K562 (cell line): ENCODE data around the gene LBP. TPM values are rescaled to one million over a fixed set of nuclear protein-coding genes. Genes with fewer than 3 reads are reported as not detected.

Experiments used
- ATAC-seq: fragments of 200-7000 bp; cut with Tn5 transposase; 3 replicates; pipeline ENCODE4 v1.9.1; 2020; ENCODE audit warnings: moderate library complexity
- BruUV-seq: library from RNA; stranded (reverse); fragments of 400-500 nt; replicated peaks from 2 replicates; lab custom pipeline; 2021; lab: Mats Ljungman, UMichigan
- CTCF ChIA-PET: fragments of 300-600 bp; formaldehyde crosslinking; extraction: SDS; loops from one replicate; lab custom pipeline; 2021; ENCODE audit warnings: low intra/inter-chr PET ratio; lab: Yijun Ruan, JAX
- POLR2A ChIA-PET: fragments of 300-600, 350-650 bp; sonication (Branson Sonifier 250); formaldehyde crosslinking; extraction: SDS; loops from one replicate; lab custom pipeline; 2021; ENCODE audit warnings: antibody characterized with exemption, inconsistent platforms; lab: Yijun Ruan, JAX
- DNase-seq, 4 experiments: peaks; one replicate each; pipeline versions ENCODE4 v3.0.0 to v3.0.0-alpha.2; 2011 to 2018; ENCODE audit warnings: low spot score in 3 of 4, mixed read lengths in 3 of 4; ENCODE audit errors: extremely low read depth in 1 of 4
- FAIRE-seq: peaks from 2 replicates; lab custom pipeline; 2011; peaks lifted over from hg19 to GRCh38; lab: Jason Lieb, UNC
- H2AFZ ChIP-seq: 2 replicates; pipeline ENCODE4 v1.6.0; 2011; ENCODE audit warnings: low read depth, low read length, control low read depth, inconsistent platforms
- H3K27ac ChIP-seq: fragments of 200-600 bp; 3 replicates; pipeline ENCODE4 v1.8.0; 2011; ENCODE audit warnings: low read depth, mild to moderate bottlenecking, control low read depth, inconsistent platforms, low read length, moderate library complexity, mixed read lengths; ENCODE audit errors: extremely low read depth
- H3K27me3 ChIP-seq, 2 experiments: fragments of 300-600 bp in 1 of 2; 2 replicates in 1 of 2; 3 replicates in 1 of 2; pipeline versions ENCODE4 v1.6.0 to v1.8.0; 2011; ENCODE audit warnings: inconsistent platforms in 2 of 2, low read length in 2 of 2, mild to moderate bottlenecking in 1 of 2, mixed read lengths in 1 of 2, moderate library complexity in 1 of 2; ENCODE audit not compliant: control insufficient read depth in 2 of 2, insufficient read depth in 2 of 2
- H3K36me3 ChIP-seq: fragments of 300-600 bp; 3 replicates; pipeline ENCODE4 v1.8.0; 2011; ENCODE audit warnings: mild to moderate bottlenecking, low read length, inconsistent platforms; ENCODE audit not compliant: control insufficient read depth, insufficient read depth
- H3K4me1 ChIP-seq, 2 experiments: fragments of 200-600 bp in 1 of 2; replicated peaks in 1 of 2; 2 replicates in 1 of 2; 3 replicates in 1 of 2; pipeline versions ENCODE4 v1.5.1 to v1.8.0; 2011; ENCODE audit warnings: inconsistent platforms in 2 of 2, low read length in 2 of 2, mild to moderate bottlenecking in 1 of 2, mixed read lengths in 1 of 2, moderate library complexity in 1 of 2; ENCODE audit not compliant: control insufficient read depth in 2 of 2, insufficient read depth in 2 of 2
- H3K4me2 ChIP-seq: 2 replicates; pipeline ENCODE4 v1.6.1; 2011; ENCODE audit warnings: low read length, control low read depth, inconsistent platforms, mixed read lengths; ENCODE audit not compliant: insufficient read depth
- H3K4me3 ChIP-seq: fragments of 200-600 bp; sonication (generic), shearing (Covaris generic); 2 replicates; pipeline ENCODE4 v1.5.1; 2016; ENCODE audit warnings: control low read depth, inconsistent platforms
- H3K79me2 ChIP-seq: fragments of 200-600 bp; 3 replicates; pipeline ENCODE4 v1.8.0; 2011; ENCODE audit warnings: low read length, inconsistent platforms; ENCODE audit not compliant: control insufficient read depth, insufficient read depth
- H3K9ac ChIP-seq, 2 experiments: 2 replicates each; pipeline versions ENCODE4 v1.6.0 to v1.6.1; 2011; ENCODE audit warnings: low read depth in 2 of 2, low read length in 2 of 2, control low read depth in 1 of 2, inconsistent platforms in 1 of 2, mild to moderate bottlenecking in 1 of 2, mixed read lengths in 1 of 2; ENCODE audit not compliant: insufficient read depth in 1 of 2
- H3K9me1 ChIP-seq: one replicate; pipeline ENCODE4 v1.6.0; 2011; ENCODE audit warnings: inconsistent platforms, mild to moderate bottlenecking, low read length, moderate library complexity; ENCODE audit not compliant: control insufficient read depth, insufficient read depth
- H3K9me3 ChIP-seq: replicated peaks from 2 replicates; pipeline ENCODE4 v1.5.1; 2011; ENCODE audit warnings: low read depth, low read length, inconsistent platforms; ENCODE audit not compliant: control insufficient read depth, insufficient read depth
- H4K20me1 ChIP-seq: replicated peaks from 2 replicates; pipeline ENCODE4 v1.6.1; 2011; ENCODE audit warnings: low read length, inconsistent platforms, mixed read lengths; ENCODE audit not compliant: control insufficient read depth, insufficient read depth
- ATF6 ChIP-seq: sonication (generic); formaldehyde crosslinking; IDR thresholded peaks from 2 replicates; pipeline ENCODE4 v1.4.0; 2020; ENCODE audit warnings: mild to moderate bottlenecking, missing genetic modification reagents
- CCNT2 ChIP-seq: IDR thresholded peaks from 2 replicates; pipeline ENCODE4 v1.6.1; 2011; ENCODE audit warnings: borderline replicate concordance, low read depth, mild to moderate bottlenecking, moderate library complexity, mixed read lengths, low read length; ENCODE audit not compliant: insufficient read length; ENCODE audit errors: extremely low read depth
- DPF2 ChIP-seq: fragments of 450-650 bp; IDR thresholded peaks from 2 replicates; pipeline ENCODE4 v1.6.1; 2016
- ERF ChIP-seq: fragments of 450-650 bp; formaldehyde crosslinking; IDR thresholded peaks from 2 replicates; pipeline ENCODE4 v1.4.0; 2020; ENCODE audit warnings: mild to moderate bottlenecking, mixed read lengths
- FOXK2 ChIP-seq, 2 experiments: fragments of 450-650 bp; IDR thresholded peaks in 1 of 2; conservative IDR thresholded peaks in 1 of 2; 2 replicates each; pipeline ENCODE4 v1.6.1; 2016; ENCODE audit warnings: low read depth in 2 of 2, mild to moderate bottlenecking in 1 of 2
- HDAC1 ChIP-seq, 2 experiments: fragments of 450-650 bp; IDR thresholded peaks; 2 replicates each; pipeline ENCODE4 v1.6.1; 2016 to 2017; ENCODE audit warnings: inconsistent platforms in 1 of 2, mild to moderate bottlenecking in 1 of 2, moderate library complexity in 1 of 2
- HNRNPK ChIP-seq: fragments of 200-400 bp; formaldehyde crosslinking; IDR thresholded peaks from one replicate; pipeline ENCODE4 v1.6.1; 2018; ENCODE audit warnings: mild to moderate bottlenecking, low read depth, low read length; ENCODE audit not compliant: poor library complexity, severe bottlenecking
- HNRNPL ChIP-seq: fragments of 200-400 bp; formaldehyde crosslinking; IDR thresholded peaks from 2 replicates; pipeline ENCODE4 v1.6.1; 2017; ENCODE audit warnings: low read depth, mild to moderate bottlenecking, low read length
- JUND ChIP-seq, 2 experiments: IDR thresholded peaks; 2 replicates in 1 of 2; 3 replicates in 1 of 2; pipeline ENCODE4 v1.6.1; 2011; ENCODE audit warnings: borderline replicate concordance in 2 of 2, low read depth in 2 of 2, low read length in 2 of 2, improper control_type of control experiment in 1 of 2, missing biosample characterization in 1 of 2, missing genetic modification characterization in 1 of 2, missing genetic modification reagents in 1 of 2
- NR2C1 ChIP-seq, 2 experiments: fragments of 450-650 bp; IDR thresholded peaks; 2 replicates each; pipeline ENCODE4 v1.6.1; 2017; ENCODE audit warnings: mild to moderate bottlenecking in 2 of 2, antibody characterized with exemption in 1 of 2, inconsistent platforms in 1 of 2, missing compliant biosample characterization in 1 of 2, missing genetic modification characterization in 1 of 2
- SMARCA4 ChIP-seq: fragments of 450-650 bp; IDR thresholded peaks from 2 replicates; pipeline ENCODE4 v1.6.1; 2016
- TCF3 ChIP-seq: sonication (generic); formaldehyde crosslinking; IDR thresholded peaks from 2 replicates; pipeline ENCODE4 v1.4.0; 2020; ENCODE audit warnings: mild to moderate bottlenecking, missing genetic modification reagents
- TRIM24 ChIP-seq, 2 experiments: fragments of 450-650 bp; IDR thresholded peaks; 2 replicates each; pipeline ENCODE4 v1.6.1; 2016
- ZNF699 ChIP-seq: fragments of 250-450 bp; sonication (Bioruptor Pico); IDR thresholded peaks from 2 replicates; pipeline ENCODE4 v1.8.0; 2021; ENCODE audit warnings: mild to moderate bottlenecking, moderate library complexity; ENCODE audit not compliant: insufficient replicate concordance
- WGBS: fragments of 100-300 bp; shearing (Covaris generic); methylation state at CpG from one replicate; pipeline ENCODE4 v1.1.6; 2016; ENCODE audit warnings: low coverage, mixed read lengths; ENCODE audit not compliant: insufficient coverage; ENCODE audit errors: missing lambda C conversion rate; 5-methylcytosine and 5-hydroxymethylcytosine counted together
- in situ Hi-C: fragments of 300-500 bp; cut with MboI; formaldehyde crosslinking; loops from 4 replicates; pipeline ENCODE4 v1.15.0; 2018; ENCODE audit warnings: inconsistent platforms, mixed read lengths
- intact Hi-C: fragments of 100-400 bp; cut with micrococcal nuclease; formaldehyde crosslinking; loops from 2 replicates; pipeline ENCODE4 v1.14.2; 2022
- polyA plus RNA-seq, 8 experiments: library from polyadenylated mRNA; depleted of rRNA in 4 of 8; stranded (reverse) in 5 of 8; unstranded in 3 of 8; fragments of >200 nt; fragmentation: Nextera tagmentation in 2 of 8; fragmentation: Illumina TruSeq in 1 of 8; extraction: Ambion mirVana in 2 of 8; extraction: Trizol in 1 of 8; gene quantifications; 2 replicates each; pipeline versions ENCODE4 v1.2.1 to v1.2.3, GENCODE V29; 2011 to 2014; ENCODE audit warnings: inconsistent platforms in 1 of 8, missing spikeins in 1 of 8
- total RNA-seq, 7 experiments: library from RNA; depleted of rRNA in 6 of 7; stranded (reverse); fragments of >200 nt in 6 of 7; fragmentation: Illumina TruSeq in 2 of 7; extraction: Trizol in 2 of 7; gene quantifications; 2 replicates each; pipeline versions ENCODE4 v1.2.1 to v1.2.3, GENCODE V29; 2011 to 2021; ENCODE audit warnings: low replicate concordance in 1 of 7
- TF ChIP-seq, protein P1 (sequence below): fragments of 450-650 bp; IDR thresholded peaks from 2 replicates; pipeline ENCODE4 v1.6.1; 2018; ENCODE audit not compliant: partially characterized antibody

The LBP gene
- total and polyA plus RNA-seq, 9 of the 15 experiments (the other 6 are each of a cell fraction or from before 2014, with no cell fraction given) = 0.06 to 0.31 (median 0.09) TPM; not detected in 3

GRCh38 chr20:38342713-38343310 is 3.5 kb upstream of the LBP start:
- ChIA-PET POLR2A (interaction anchor here (0.7 to 0.9 kb wide), 2 partner anchors 12 to 16 kb away, joined by 3 to 4 read pairs; no protein-coding TSS in a partner anchor), CTCF (interaction anchor here (0.6 to 1.1 kb wide), 2 partner anchors 65 to 371 kb away, joined by 3 read pairs; no protein-coding TSS in a partner anchor)
- H3K9me1 ChIP-seq = no peaks in the 10 kb centered on the region
- DNase-seq = peak; percentile 24 to 49 (median 34)
- BruUV-seq = no TSS peak
- H3K4me2 ChIP-seq = peak overlapping the region; percentile 64
- no peaks in the 10 kb centered on the region for H4K20me1 ChIP-seq
- H2AFZ ChIP-seq = peak overlapping the region; percentile 90
- no peaks in the 10 kb centered on the region for H3K79me2 ChIP-seq
- WGBS = 26% methylated on average over 5 of the region's 5 CpGs
- peak overlapping the region; percentile 71 for H3K27ac ChIP-seq
- no peaks in the 10 kb centered on the region; a peak in 1 of 5 replicates for H3K27me3 ChIP-seq
- in situ Hi-C loops = loop anchor here (5.0 kb wide), 1 partner anchor 69 kb away; no protein-coding TSS in a partner anchor
- no peaks in the 10 kb centered on the region for H3K36me3 ChIP-seq
- intact Hi-C loops = no loop called here
- H3K9me3 ChIP-seq = peaks cover 8% of the 10 kb centered on the region
- no peak overlapping the region for H3K4me3 ChIP-seq
- H3K9ac ChIP-seq = peak overlapping the region in 1 of 2 experiments; percentile 41; a peak in 1 of 4 replicates
- peak; percentile 61 for FAIRE-seq
- peaks cover 20 to 25% of the 10 kb centered on the region in 2 experiments for H3K4me1 ChIP-seq
- peak; percentile 29; the same call in 2 of the 3 replicates for ATAC-seq
- TF ChIP-seq HNRNPL = no peak
- no peak for TF ChIP-seq JUND (IDR thresholded peaks at IDR 0.05; ENCODE audit: borderline replicate concordance, low read depth, low read length)
- 0 out of 3 replicates have a peak, but pooled peaks have one; percentile 23 for TF ChIP-seq JUND (tag; IDR thresholded peaks at IDR 0.05; ENCODE audit: borderline replicate concordance, low read depth, low read length)
- TF ChIP-seq CCNT2 = no peak
- peak; percentile 77 for TF ChIP-seq TCF3 (CRISPR knock-in tag)
- TF ChIP-seq SMARCA4 = peak; percentile 38; the same call in 1 of the 2 replicates
- peak; percentile 61; the same call in 1 of the 2 replicates for TF ChIP-seq DPF2
- no peak for TF ChIP-seq HDAC1 (IDR thresholded peaks at IDR 0.05)
- no peak for TF ChIP-seq FOXK2 (conservative IDR thresholded peaks at IDR 0.05 in 1 of 2, IDR thresholded peaks at IDR 0.05 in 1 of 2; ENCODE audit: low read depth in 2 of 2)
- no peak for TF ChIP-seq ATF6
- TF ChIP-seq NR2C1 (IDR thresholded peaks at IDR 0.05) = 0 out of 2 replicates have a peak, but pooled peaks have one; percentile 35
- TF ChIP-seq NR2C1 (tag; IDR thresholded peaks at IDR 0.05) = peak; percentile 75; the same call in 1 of the 2 replicates
- no peak for TF ChIP-seq ERF (CRISPR knock-in tag)
- TF ChIP-seq, protein P1, sequence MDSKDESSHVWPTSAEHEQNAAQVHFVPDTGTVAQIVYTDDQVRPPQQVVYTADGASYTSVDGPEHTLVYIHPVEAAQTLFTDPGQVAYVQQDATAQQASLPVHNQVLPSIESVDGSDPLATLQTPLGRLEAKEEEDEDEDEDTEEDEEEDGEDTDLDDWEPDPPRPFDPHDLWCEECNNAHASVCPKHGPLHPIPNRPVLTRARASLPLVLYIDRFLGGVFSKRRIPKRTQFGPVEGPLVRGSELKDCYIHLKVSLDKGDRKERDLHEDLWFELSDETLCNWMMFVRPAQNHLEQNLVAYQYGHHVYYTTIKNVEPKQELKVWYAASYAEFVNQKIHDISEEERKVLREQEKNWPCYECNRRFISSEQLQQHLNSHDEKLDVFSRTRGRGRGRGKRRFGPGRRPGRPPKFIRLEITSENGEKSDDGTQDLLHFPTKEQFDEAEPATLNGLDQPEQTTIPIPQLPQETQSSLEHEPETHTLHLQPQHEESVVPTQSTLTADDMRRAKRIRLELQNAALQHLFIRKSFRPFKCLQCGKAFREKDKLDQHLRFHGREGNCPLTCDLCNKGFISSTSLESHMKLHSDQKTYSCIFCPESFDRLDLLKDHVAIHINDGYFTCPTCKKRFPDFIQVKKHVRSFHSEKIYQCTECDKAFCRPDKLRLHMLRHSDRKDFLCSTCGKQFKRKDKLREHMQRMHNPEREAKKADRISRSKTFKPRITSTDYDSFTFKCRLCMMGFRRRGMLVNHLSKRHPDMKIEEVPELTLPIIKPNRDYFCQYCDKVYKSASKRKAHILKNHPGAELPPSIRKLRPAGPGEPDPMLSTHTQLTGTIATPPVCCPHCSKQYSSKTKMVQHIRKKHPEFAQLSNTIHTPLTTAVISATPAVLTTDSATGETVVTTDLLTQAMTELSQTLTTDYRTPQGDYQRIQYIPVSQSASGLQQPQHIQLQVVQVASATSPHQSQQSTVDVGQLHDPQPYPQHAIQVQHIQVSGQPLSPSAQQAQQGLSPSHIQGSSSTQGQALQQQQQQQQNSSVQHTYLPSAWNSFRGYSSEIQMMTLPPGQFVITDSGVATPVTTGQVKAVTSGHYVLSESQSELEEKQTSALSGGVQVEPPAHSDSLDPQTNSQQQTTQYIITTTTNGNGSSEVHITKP = no peak
- peak in 1 of 2 experiments; percentile 23; a peak in 1 of 4 replicates for TF ChIP-seq TRIM24 (IDR thresholded peaks at IDR 0.05)
- no peak for TF ChIP-seq HNRNPK
- TF ChIP-seq ZNF699 (CRISPR knock-in tag) = no peak
